Sigmoid colon (tissue), 4 donors: ENCODE measurements around the gene ADAMTSL2.

ENCODE experiments used
- CTCF ChIP-seq, 4 experiments: fragments of 450-650 bp in 3 of 4; fragments of 200-600 bp in 1 of 4; IDR thresholded peaks; one replicate each; pipeline ENCODE4 v1.5.1; 2016 to 2019; ENCODE audit warnings: antibody characterized with exemption in 4 of 4, mild to moderate bottlenecking in 3 of 4, moderate library complexity in 2 of 4
- POLR2A ChIP-seq, 2 donors: fragments of 450-650 bp; IDR thresholded peaks; one replicate each; pipeline ENCODE4 v1.6.1; 2016; ENCODE audit warnings: antibody characterized with exemption in 2 of 2, mild to moderate bottlenecking in 2 of 2, moderate library complexity in 2 of 2
- POLR2AphosphoS5 ChIP-seq, 4 donors: sonication (generic); formaldehyde crosslinking; IDR thresholded peaks; one replicate each; pipeline ENCODE4 v1.6.1; 2017; ENCODE audit warnings: antibody characterized with exemption in 4 of 4

DNA sequence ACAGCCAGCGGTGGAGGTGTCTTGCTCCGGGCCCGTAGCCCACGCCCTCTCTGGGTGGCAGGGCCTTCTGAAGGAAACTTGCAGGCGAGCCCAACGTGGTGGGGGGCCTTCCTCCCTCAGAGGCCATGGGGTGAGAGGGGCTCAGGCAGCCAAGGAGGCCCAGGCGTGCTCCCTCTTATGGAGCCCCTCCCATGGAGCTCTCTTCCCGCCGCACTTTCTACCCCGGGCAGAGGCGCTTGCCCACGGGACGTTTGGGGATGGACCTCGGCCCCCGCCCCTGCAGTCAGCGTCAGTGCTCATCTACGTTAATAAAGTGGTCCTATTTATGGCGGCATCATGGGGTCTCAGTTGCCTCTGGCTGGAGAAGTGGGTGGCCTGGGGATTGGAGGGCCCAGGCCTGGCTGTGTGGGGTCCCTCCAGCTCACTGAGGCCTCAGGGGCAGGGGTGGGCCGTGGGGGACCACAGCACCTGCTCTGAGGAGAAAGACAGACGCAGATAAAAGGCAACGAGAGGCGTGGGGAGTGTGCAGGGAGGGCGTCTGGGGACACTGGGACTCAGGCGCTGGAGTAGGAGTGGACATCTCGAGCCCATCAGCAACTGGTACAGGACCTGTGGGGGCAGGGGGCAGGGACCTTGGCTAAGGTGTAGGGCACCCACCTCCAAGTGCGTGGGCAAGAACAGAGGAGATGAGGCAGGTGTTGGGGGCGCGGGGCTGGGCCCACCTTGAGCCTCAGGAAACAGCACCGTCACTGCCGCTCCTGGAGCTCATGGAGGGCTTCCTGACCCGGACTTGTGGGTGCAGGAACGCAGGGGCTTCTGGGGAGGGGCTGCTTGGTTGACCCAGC lies 40.9 kb downstream of the ADAMTSL2 start:
- TF ChIP-seq POLR2AphosphoS5 (IDR thresholded peaks at IDR 0.05) = no peak
- no peak for TF ChIP-seq CTCF (IDR thresholded peaks at IDR 0.05)
- no peak for TF ChIP-seq POLR2A (IDR thresholded peaks at IDR 0.05)
